GM23338 (cell line): ENCODE data around the gene LDHA. TPM values are rescaled to one million over a fixed set of nuclear protein-coding genes. Genes with fewer than 3 reads are reported as not detected.

ENCODE experiments used
- ATAC-seq: fragments of 200-7000 bp; cut with Tn5 transposase; 3 replicates; pipeline ENCODE4 v1.9.1; 2020
- DNase-seq: peaks from one replicate; pipeline ENCODE4 v3.0.0-alpha.2; 2015; ENCODE audit warnings: low spot score
- H2AFZ ChIP-seq: fragments of 200-600 bp; sonication (generic); 2 replicates; pipeline ENCODE4 v1.8.0; 2016; ENCODE audit warnings: antibody characterized with exemption, mild to moderate bottlenecking, moderate library complexity
- H3F3A ChIP-seq: fragments of 200-600 bp; sonication (generic); replicated peaks from 2 replicates; pipeline ENCODE4 v1.8.0; 2017; ENCODE audit warnings: antibody characterized with exemption, mixed run types, low read depth
- H3K27ac ChIP-seq: fragments of 200-600 bp; sonication (generic); 2 replicates; pipeline ENCODE4 v1.6.1; 2016; ENCODE audit warnings: low read depth
- H3K27me3 ChIP-seq: fragments of 200-600 bp; sonication (generic); 2 replicates; pipeline ENCODE4 v1.8.0; 2016; ENCODE audit warnings: mild to moderate bottlenecking, mixed run types, moderate library complexity; ENCODE audit not compliant: insufficient read depth
- H3K36me3 ChIP-seq: fragments of 200-600 bp; sonication (generic); 2 replicates; pipeline ENCODE4 v1.8.0; 2016; ENCODE audit warnings: mild to moderate bottlenecking; ENCODE audit not compliant: insufficient read depth
- H3K4me1 ChIP-seq: fragments of 200-600 bp; sonication (generic); 2 replicates; pipeline ENCODE4 v1.8.0; 2016; ENCODE audit warnings: mild to moderate bottlenecking, moderate library complexity; ENCODE audit not compliant: insufficient read depth
- H3K4me2 ChIP-seq: fragments of 200-600 bp; sonication (generic); 2 replicates; pipeline ENCODE4 v1.7.1; 2017; ENCODE audit warnings: mixed run types
- H3K4me3 ChIP-seq: fragments of 200-600 bp; sonication (generic); 2 replicates; pipeline ENCODE4 v1.6.1; 2016; ENCODE audit warnings: mixed run types
- H3K79me2 ChIP-seq: fragments of 200-600 bp; sonication (generic); replicated peaks from 2 replicates; pipeline ENCODE4 v1.8.0; 2017; ENCODE audit warnings: mild to moderate bottlenecking; ENCODE audit not compliant: insufficient read depth
- H3K9me2 ChIP-seq: fragments of 200-600 bp; sonication (generic); 2 replicates; pipeline ENCODE4 v1.8.0; 2017; ENCODE audit not compliant: insufficient read depth
- H4K20me1 ChIP-seq: fragments of 200-600 bp; sonication (generic); replicated peaks from 2 replicates; pipeline ENCODE4 v1.8.0; 2017; ENCODE audit warnings: mild to moderate bottlenecking; ENCODE audit not compliant: insufficient read depth
- H3K27ac Mint-ChIP-seq: 2 replicates; pipeline ENCODE4 v1.8.0; 2020; ENCODE audit warnings: inconsistent platforms, mild to moderate bottlenecking, moderate library complexity, mixed read lengths
- H3K27me3 Mint-ChIP-seq: 3 replicates; pipeline ENCODE4 v1.8.0; 2022; ENCODE audit warnings: low read depth, mild to moderate bottlenecking, moderate library complexity, mixed read lengths, inconsistent platforms; ENCODE audit not compliant: insufficient read depth, poor library complexity
- H3K36me3 Mint-ChIP-seq: 3 replicates; pipeline ENCODE4 v1.8.0; 2021; ENCODE audit warnings: low read depth, mild to moderate bottlenecking, inconsistent platforms, moderate library complexity, mixed read lengths
- H3K4me1 Mint-ChIP-seq: 3 replicates; pipeline ENCODE4 v1.8.0; 2020; ENCODE audit warnings: mild to moderate bottlenecking, inconsistent platforms, mixed read lengths
- H3K4me3 Mint-ChIP-seq: 3 replicates; pipeline ENCODE4 v1.8.0; 2021; ENCODE audit warnings: moderate library complexity, mild to moderate bottlenecking, inconsistent platforms, mixed read lengths
- H3K9me3 Mint-ChIP-seq: 3 replicates; pipeline ENCODE4 v1.8.0; 2020; ENCODE audit warnings: moderate library complexity, mild to moderate bottlenecking, inconsistent platforms, mixed read lengths
- CREB1 ChIP-seq: fragments of 250-450 bp; sonication (Bioruptor Pico); IDR thresholded peaks from 2 replicates; pipeline ENCODE4 v1.5.0; 2020; ENCODE audit warnings: low read depth, mild to moderate bottlenecking, moderate library complexity
- CTCF ChIP-seq, 2 experiments: fragments of 200-600 bp in 1 of 2; sonication (generic) in 1 of 2; conservative IDR thresholded peaks; 2 replicates each; pipeline versions ENCODE4 v1.5.1 to v1.6.1; 2016 to 2017; ENCODE audit warnings: antibody characterized with exemption in 2 of 2, low read depth in 2 of 2, mild to moderate bottlenecking in 2 of 2, moderate library complexity in 1 of 2
- ETS1 ChIP-seq: IDR thresholded peaks from 2 replicates; pipeline ENCODE4 v1.6.1; 2016; ENCODE audit warnings: antibody characterized with exemption
- EZH2 ChIP-seq: fragments of 200-600 bp; sonication (generic); IDR thresholded peaks from one replicate; pipeline ENCODE4 v1.8.0; 2017; ENCODE audit warnings: antibody characterized with exemption, mild to moderate bottlenecking, low read depth; ENCODE audit not compliant: unreplicated experiment
- EZH2phosphoT487 ChIP-seq: fragments of 200-600 bp; sonication (generic); IDR thresholded peaks from one replicate; pipeline ENCODE4 v1.8.1; 2018; ENCODE audit warnings: antibody characterized with exemption; ENCODE audit not compliant: unreplicated experiment
- JUNB ChIP-seq: IDR thresholded peaks from one replicate; pipeline ENCODE4 v1.6.1; 2016; ENCODE audit warnings: antibody characterized with exemption; ENCODE audit not compliant: unreplicated experiment
- NANOG ChIP-seq: IDR thresholded peaks from 2 replicates; pipeline ENCODE4 v1.6.1; 2016; ENCODE audit warnings: antibody characterized with exemption, borderline replicate concordance
- POLR2AphosphoS5 ChIP-seq: IDR thresholded peaks from 2 replicates; pipeline ENCODE4 v1.6.1; 2016; ENCODE audit warnings: antibody characterized with exemption, low read depth
- REST ChIP-seq: IDR thresholded peaks from one replicate; pipeline ENCODE4 v1.6.1; 2018; ENCODE audit warnings: antibody characterized with exemption; ENCODE audit not compliant: unreplicated experiment
- STAT1 ChIP-seq: IDR thresholded peaks from one replicate; pipeline ENCODE4 v1.6.1; 2016; ENCODE audit warnings: antibody characterized with exemption; ENCODE audit not compliant: unreplicated experiment
- ZNF114 ChIP-seq: fragments of 250-450 bp; sonication (Bioruptor Pico); IDR thresholded peaks from 2 replicates; pipeline ENCODE4 v1.5.0; 2020; ENCODE audit warnings: mild to moderate bottlenecking, moderate library complexity
- ZNF331 ChIP-seq: fragments of 250-450 bp; sonication (Bioruptor Pico); IDR thresholded peaks from 2 replicates; pipeline ENCODE4 v1.5.0; 2020; ENCODE audit warnings: low read depth, mild to moderate bottlenecking, moderate library complexity
- ZNF462 ChIP-seq: fragments of 250-450 bp; sonication (Bioruptor Pico); IDR thresholded peaks from 2 replicates; pipeline ENCODE4 v1.5.0; 2020; ENCODE audit warnings: mild to moderate bottlenecking, moderate library complexity
- polyA plus RNA-seq: library from polyadenylated mRNA; unstranded; fragments of >200 nt; fragmentation: Nextera tagmentation; extraction: Ambion mirVana; gene quantifications from 2 replicates; pipeline ENCODE4 v1.2.1, GENCODE V29; 2016
- total RNA-seq: library from RNA; depleted of rRNA; stranded (reverse); fragments of >200 nt; shearing (Covaris generic); gene quantifications from 2 replicates; pipeline ENCODE4 v1.2.3, GENCODE V29; 2014

Gene LDHA
- total and polyA plus RNA-seq, 2 experiments from 2014 or later, result 432 to 467 TPM

GRCh38 chr11:18416459-18416858 lies 22.1 kb downstream of the LDHA start:
- Histone ChIP-seq H3F3A (no peaks in the 10 kb centered on the region), H4K20me1 (no peaks in the 10 kb centered on the region), H2AFZ (no peak overlapping the region), H3K4me2 (no peak overlapping the region), H3K9me2 (no peaks in the 10 kb centered on the region), H3K27me3 (peaks cover 21% of the 10 kb centered on the region), H3K4me1 (no peaks in the 10 kb centered on the region), H3K4me3 (no peak overlapping the region), H3K27ac (no peak overlapping the region), H3K79me2 (no peaks in the 10 kb centered on the region), H3K36me3 (no peaks in the 10 kb centered on the region)
- Mint-ChIP-seq H3K27ac (no peak overlapping the region), H3K9me3 (no peaks in the 10 kb centered on the region), H3K27me3 (peaks cover 11% of the 10 kb centered on the region), H3K4me3 (no peak overlapping the region), H3K36me3 (no peaks in the 10 kb centered on the region), H3K4me1 (peaks cover 7% of the 10 kb centered on the region; the same call in 2 of the 3 replicates)
- no peak for TF ChIP-seq NANOG
- TF ChIP-seq CREB1 (CRISPR knock-in tag), result no peak
- TF ChIP-seq ZNF331 (CRISPR knock-in tag), result no peak
- TF ChIP-seq REST, result no peak
- no peak for TF ChIP-seq EZH2
- no peak for TF ChIP-seq EZH2phosphoT487
- TF ChIP-seq STAT1, result no peak
- TF ChIP-seq ZNF462 (CRISPR knock-in tag), result no peak
- no peak for TF ChIP-seq CTCF (conservative IDR thresholded peaks at IDR 0.05; ENCODE audit: low read depth in 2 of 2)
- no peak for TF ChIP-seq JUNB
- TF ChIP-seq POLR2AphosphoS5, result no peak
- no peak for TF ChIP-seq ETS1
- TF ChIP-seq ZNF114 (CRISPR knock-in tag), result no peak
- ATAC-seq, result no peak
- no peak for DNase-seq
